Measurements from ENCODE around the gene PHACTR1. TPM values are rescaled to one million over a fixed set of nuclear protein-coding genes. Genes with fewer than 3 reads are reported as not detected.

PHACTR1 gene
- total RNA-seq, 1 donor from 2014 or later, result 1.0 TPM

- DNase-seq (ENCODE audit: low read depth in 2 of 2), result peak; percentile 12 to 55
These were observed 352.1 kb downstream of the PHACTR1 start for GRCh38 chr6:13068586-13069210.

- no peak for DNase-seq (ENCODE audit: low read depth in 2 of 2)
These were observed 355.2 kb downstream of the PHACTR1 start for GRCh38 chr6:13071550-13072345.

DNA sequence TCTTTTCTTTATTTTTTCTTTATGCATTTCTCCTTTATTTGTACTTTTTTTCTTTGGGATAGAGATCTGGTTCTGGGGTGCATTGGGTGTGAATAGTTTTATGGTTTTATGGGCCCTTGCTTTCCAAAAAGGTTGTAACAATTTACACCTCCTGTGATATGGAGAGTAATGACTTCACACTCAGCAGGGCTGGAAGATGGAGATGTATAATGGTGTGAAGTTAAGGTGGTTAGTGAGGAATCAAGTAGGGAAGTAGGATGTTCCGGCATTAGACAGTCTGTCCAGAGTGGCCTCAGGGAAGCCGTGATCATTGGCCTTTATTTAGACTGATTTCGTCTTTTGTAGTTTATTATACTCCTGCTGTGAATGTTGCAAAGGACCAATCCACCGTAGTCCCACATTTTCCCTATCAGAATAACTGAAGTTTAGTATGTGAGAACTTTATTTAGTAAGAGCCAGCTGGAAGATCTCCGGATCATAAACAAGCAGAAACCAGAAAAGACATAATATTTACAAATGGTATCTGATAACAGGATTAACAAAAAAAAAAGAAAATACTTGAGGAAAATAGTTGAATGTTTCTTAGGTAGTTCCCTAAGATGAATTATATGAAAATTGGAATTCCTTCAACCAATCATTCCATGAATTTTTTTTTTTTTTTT, 356.2 kb downstream of the PHACTR1 start:
- no peak for DNase-seq (ENCODE audit: low read depth in 2 of 2)

DNA sequence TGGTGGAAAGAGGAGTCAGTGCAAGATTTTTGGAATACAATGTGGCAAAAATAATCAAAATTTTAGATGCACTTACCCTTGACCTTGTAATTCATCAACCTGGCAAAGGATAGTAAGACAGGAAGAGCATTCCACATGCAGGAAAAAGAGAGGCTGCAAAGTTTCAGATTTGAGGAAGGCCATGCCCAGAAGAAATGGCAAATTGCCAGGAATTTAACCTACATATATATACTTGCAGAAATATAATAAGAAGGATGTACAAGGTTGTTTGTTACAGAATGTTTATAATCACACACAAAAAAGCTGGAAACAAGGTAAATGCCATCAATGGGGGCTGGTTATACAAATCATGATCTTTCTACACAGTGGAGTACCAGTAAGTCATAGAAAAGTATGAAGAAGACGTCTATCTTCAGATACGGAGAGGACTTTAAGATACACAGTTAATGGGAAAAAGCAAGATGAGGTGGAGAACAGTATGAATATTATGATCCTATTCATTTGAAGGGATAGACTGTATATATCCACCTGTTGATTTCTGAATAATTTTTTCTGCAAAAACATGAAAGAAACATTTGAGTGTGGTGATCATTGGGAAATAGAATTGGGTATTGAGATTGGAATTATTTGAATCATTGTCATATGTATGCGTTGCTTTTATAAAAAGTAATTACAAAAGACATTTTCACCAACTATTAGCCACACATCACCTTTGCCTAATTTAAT, 358.0 kb downstream of the PHACTR1 start:
- no peak for DNase-seq (ENCODE audit: low read depth in 2 of 2)

DNA sequence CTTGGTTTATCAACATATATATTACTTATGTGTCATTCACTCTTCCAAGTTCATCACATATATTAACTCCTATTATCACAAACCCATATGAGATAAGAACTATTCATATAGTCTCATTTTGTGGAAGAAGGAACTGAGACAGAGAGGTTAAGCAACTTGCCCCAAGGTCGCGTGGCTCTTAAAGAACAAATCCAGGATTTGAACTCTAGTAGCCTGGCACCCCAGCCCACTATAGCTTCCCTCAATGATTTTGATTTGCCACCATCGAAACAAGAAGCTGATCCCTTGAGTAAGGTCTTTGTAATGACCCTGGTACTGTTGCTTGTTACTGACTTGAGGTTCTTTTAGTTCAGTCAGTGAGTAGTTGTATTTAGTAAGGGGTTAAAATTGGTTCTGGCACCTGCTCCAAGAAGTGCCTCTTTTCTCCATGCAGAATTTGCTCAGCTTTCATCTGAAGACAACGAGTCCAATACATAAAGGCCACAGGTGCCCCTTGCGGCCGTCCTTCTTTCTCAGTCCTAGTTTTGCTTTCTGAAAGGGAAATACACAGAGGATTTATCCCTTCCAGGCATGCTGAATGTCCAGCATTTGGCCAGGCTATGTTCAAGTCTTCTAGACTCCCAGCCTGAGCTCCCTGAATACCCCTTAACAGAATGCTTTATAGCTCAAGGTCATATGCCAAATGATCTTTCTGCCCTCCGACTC, 358.7 kb downstream of the PHACTR1 start:
- DNase-seq (ENCODE audit: low read depth in 2 of 2), result no peak

DNA sequence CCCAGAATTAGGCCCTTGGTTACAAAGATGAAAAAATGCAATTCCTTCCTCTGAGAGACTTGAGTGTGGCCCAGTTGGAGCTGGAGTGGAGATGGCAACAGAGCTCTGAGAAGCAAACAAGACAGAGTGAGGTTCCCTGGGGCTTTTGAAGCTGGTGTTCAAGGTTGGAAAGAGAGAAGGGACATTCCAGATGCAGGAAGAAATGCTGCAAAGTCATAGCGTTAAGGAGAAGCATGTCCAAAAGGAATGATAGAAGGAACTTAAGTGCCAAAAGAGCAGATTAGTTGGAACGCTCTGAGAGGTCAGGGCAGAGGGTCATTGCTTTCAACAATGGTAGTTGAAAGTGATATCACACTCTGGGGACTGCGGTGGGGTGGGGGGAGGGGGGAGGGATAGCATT, 360.0 kb downstream of the PHACTR1 start:
- no peak for DNase-seq (ENCODE audit: low read depth in 2 of 2)

DNA sequence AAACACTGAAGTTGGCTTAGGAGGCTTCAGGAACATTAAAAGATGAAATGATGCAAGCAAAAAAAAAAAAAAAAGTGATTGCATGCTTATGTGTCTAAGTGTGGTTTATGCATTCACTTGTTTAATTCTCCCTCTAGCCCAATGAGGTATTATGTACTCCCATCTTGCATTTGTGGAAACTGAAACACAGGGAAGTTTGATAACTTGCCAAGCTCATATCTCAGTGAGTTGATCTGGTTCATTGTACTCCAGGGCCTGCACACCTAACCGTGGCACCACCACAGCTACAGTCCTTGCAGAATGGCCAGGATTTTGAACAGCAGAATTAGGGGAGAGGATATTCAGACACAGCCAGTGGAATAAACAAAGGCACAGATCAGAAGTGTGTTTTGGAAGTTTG, 360.6 kb downstream of the PHACTR1 start:
- DNase-seq (ENCODE audit: low read depth in 2 of 2), result no peak

DNA sequence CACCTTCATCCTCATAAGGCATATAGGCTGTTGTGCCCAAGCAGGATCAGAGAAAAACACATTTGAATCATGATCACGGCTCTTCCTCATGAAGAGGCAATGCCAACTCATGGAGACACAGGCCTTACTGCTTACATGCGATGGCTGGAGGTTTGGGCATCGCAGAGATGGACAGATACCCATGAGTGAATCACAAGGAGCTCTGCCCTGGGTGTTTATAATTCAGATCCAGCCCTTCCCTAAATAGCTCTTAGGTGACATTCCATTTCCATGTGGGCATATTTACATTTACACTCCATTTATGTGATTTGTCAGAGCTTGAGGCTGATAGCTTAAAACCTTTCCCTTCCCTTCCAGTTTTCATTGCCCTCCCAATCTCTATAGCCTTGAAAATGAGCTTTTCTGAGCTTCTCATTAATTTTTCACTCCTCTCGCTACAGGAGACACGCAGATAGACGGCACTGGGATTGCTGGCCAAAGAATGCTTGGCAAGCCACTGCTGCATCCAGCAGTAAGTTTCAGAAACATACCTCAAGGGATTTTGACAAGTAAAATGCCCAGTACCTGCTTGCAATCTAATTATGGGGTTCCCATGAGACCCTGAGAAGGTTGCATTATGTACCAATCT, 362.6 kb downstream of the PHACTR1 start:
- DNase-seq (ENCODE audit: low read depth in 2 of 2), result no peak

GRCh38 chr6:13080462-13081188, 364.1 kb downstream of the PHACTR1 start:
- DNase-seq (ENCODE audit: low read depth in 2 of 2), result no peak

GRCh38 chr6:13081189-13081563, 364.6 kb downstream of the PHACTR1 start:
- no peak for DNase-seq (ENCODE audit: low read depth in 2 of 2)

- peak in 1 of 2 donors; percentile 10 for DNase-seq (ENCODE audit: low read depth in 2 of 2)
These were observed 372.9 kb downstream of the PHACTR1 start for GRCh38 chr6:13089296-13089994.

GRCh38 chr6:13091192-13091591, 374.6 kb downstream of the PHACTR1 start:
- DNase-seq (ENCODE audit: low read depth in 2 of 2), result no peak

DNA sequence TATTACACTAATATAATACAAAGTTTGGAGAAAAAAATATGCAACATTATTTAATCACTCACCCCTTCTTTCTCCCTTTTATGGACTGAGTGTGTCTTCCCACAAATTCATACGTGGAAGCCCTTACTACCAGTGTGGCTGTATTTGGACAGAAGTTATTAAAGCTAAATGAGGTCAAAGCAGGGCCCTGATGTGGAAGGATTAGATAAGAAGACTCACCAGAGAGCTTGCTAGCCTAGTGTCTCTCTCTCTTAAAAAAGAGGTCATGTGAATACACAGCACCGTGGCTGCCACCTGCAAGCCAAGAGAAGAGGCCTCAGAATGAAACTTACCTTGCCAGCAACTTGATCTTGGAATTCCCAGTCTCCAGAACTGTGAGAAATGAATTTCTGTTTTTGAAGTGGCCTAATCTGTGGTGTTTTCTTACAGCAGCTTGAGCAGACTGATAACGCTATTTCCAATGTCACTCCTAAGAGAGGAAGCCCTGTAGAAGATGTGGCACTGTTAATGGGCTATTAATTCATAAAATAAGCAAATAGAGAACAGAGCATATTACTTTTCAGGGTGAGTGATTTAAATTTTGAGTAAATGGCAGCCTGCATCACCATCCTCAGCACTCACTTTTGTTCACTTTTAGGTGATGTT, 378.3 kb downstream of the PHACTR1 start:
- no peak for DNase-seq (ENCODE audit: low read depth in 2 of 2)

GRCh38 chr6:13096084-13096483, 379.5 kb downstream of the PHACTR1 start:
- DNase-seq (ENCODE audit: low read depth in 2 of 2), result no peak

- no peak for DNase-seq (ENCODE audit: low read depth in 2 of 2)
These were observed 380.9 kb downstream of the PHACTR1 start for GRCh38 chr6:13097454-13097853.

GRCh38 chr6:13098006-13098405, 381.4 kb downstream of the PHACTR1 start:
- DNase-seq (ENCODE audit: low read depth in 2 of 2), result no peak

DNA sequence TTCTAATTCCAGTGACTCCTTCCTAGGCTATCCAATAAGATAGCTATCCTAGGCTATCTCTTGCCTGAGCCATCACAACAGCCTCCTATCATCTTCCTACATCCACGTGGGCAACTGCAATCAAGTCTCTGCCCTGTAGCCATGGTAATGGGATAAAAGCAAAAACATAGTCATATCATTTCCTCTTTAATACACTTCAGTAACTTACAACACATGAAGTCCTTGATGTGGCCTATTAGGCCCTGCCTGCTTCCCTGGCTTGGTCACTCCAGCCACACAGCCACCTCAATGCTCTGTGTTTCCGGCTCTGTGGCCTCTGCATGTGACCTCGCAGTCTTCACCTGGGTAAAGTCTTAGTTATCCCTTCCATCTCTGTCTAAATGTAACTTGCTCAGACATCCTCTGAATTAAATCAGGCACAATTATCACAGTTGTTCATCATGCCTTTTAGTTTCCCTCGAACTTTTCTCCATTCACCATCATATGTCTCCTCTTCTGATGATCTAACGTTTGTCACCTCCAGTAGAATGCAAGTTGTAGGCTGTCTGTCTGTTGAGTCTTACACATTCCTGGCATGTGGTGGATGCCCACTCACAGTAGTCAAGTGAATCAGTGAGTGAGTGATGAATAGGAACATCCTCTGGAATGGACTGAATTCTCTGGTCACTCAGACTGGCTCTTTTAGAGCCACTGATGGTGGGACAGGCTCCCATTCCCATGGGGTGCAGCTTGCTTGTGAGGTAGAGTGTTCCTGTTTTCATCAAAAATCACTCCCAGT, 382.4 kb downstream of the PHACTR1 start:
- DNase-seq (ENCODE audit: low read depth in 2 of 2), result peak in 1 of 2 donors; percentile 6

GRCh38 chr6:13099771-13100170, 383.2 kb downstream of the PHACTR1 start:
- DNase-seq (ENCODE audit: low read depth in 2 of 2), result no peak

Data from dermis microvascular lymphatic vessel endothelial cell (primary cell).